A673 (cell line): ENCODE measurements around the gene ACRBP. TPM values are rescaled to one million over a fixed set of nuclear protein-coding genes. Genes with fewer than 3 reads are reported as not detected.
A peak's percentile ranks its signal among the peaks of the same experiment; 100 is the strongest.

ENCODE experiments used
- BruUV-seq: library from RNA; stranded (reverse); fragments of 400-500 nt; replicated peaks from 2 replicates; lab custom pipeline; 2021; lab: Mats Ljungman, UMichigan
- CTCF ChIA-PET: fragments of 300-600 bp; sonication (Branson Sonifier 250); formaldehyde crosslinking; loops from one replicate; lab custom pipeline; 2022; ENCODE audit warnings: antibody characterized with exemption; lab: Charles Lee
- POLR2A ChIA-PET: fragments of 300-600 bp; sonication (Branson Sonifier 250); formaldehyde crosslinking; loops from one replicate; lab custom pipeline; 2022; ENCODE audit warnings: antibody characterized with exemption; ENCODE audit not compliant: low non-redundant PET; lab: Charles Lee
- DNase-seq: peaks from one replicate; pipeline ENCODE4 v3.0.0-alpha.2; 2015; ENCODE audit warnings: low spot score
- H3K27ac ChIP-seq: fragments of 200-600 bp; sonication (generic); 2 replicates; pipeline ENCODE4 v1.5.1; 2016; ENCODE audit warnings: mixed run types, low read depth, mild to moderate bottlenecking, mixed read lengths, antibody characterized with exemption, low read length; ENCODE audit not compliant: poor library complexity, severe bottlenecking
- H3K27me3 ChIP-seq: fragments of 200-600 bp; sonication (generic); replicated peaks from 2 replicates; pipeline ENCODE4 v1.6.1; 2017; ENCODE audit warnings: mixed run types, low read depth, mild to moderate bottlenecking, mixed read lengths, antibody characterized with exemption, low read length; ENCODE audit not compliant: insufficient read depth, poor library complexity
- H3K36me3 ChIP-seq: fragments of 200-600 bp; sonication (generic); 2 replicates; pipeline ENCODE4 v1.6.1; 2016; ENCODE audit warnings: mixed run types, mild to moderate bottlenecking, mixed read lengths, antibody characterized with exemption, low read length; ENCODE audit not compliant: insufficient read depth, poor library complexity, severe bottlenecking
- H3K4me1 ChIP-seq: fragments of 200-600 bp; sonication (generic); 2 replicates; pipeline ENCODE4 v1.6.1; 2017; ENCODE audit warnings: mixed run types, mild to moderate bottlenecking, mixed read lengths, antibody characterized with exemption, low read length; ENCODE audit not compliant: insufficient read depth, poor library complexity, severe bottlenecking
- H3K4me3 ChIP-seq: fragments of 200-600 bp; sonication (generic); 2 replicates; pipeline ENCODE4 v1.5.1; 2016; ENCODE audit warnings: low read depth, mixed run types, mild to moderate bottlenecking, mixed read lengths, low read length; ENCODE audit not compliant: poor library complexity, severe bottlenecking
- H3K9me3 ChIP-seq: fragments of 200-600 bp; sonication (generic); 2 replicates; pipeline ENCODE4 v1.6.1; 2016; ENCODE audit warnings: mixed run types, low read depth, mild to moderate bottlenecking, mixed read lengths, antibody characterized with exemption, low read length; ENCODE audit not compliant: poor library complexity, severe bottlenecking
- CTCF ChIP-seq: fragments of 300-800, 200-600 bp; sonication (generic); conservative IDR thresholded peaks from 2 replicates; pipeline ENCODE4 v1.5.1; 2017; ENCODE audit warnings: low read depth, mild to moderate bottlenecking, antibody characterized with exemption, low read length, moderate library complexity, mixed read lengths
- EZH2 ChIP-seq: fragments of 200-600 bp; sonication (generic); IDR thresholded peaks from 2 replicates; pipeline ENCODE4 v1.6.1; 2017; ENCODE audit warnings: borderline replicate concordance, low read depth, mild to moderate bottlenecking, mixed read lengths, antibody characterized with exemption, low read length; ENCODE audit not compliant: poor library complexity, severe bottlenecking
- intact Hi-C: fragments of 100-400 bp; cut with micrococcal nuclease; formaldehyde crosslinking; loops from one replicate; pipeline ENCODE4 v1.10.0; 2022; ENCODE audit not compliant: unreplicated experiment
- total RNA-seq: library from RNA; stranded (reverse); gene quantifications from 2 replicates; pipeline ENCODE4 v1.2.3, GENCODE V29; 2021

Gene ACRBP
- total RNA-seq, 1 experiment from 2014 or later, result 3.0 TPM

GRCh38 chr12:6688999-6689882, 42.0 kb upstream of the ACRBP start, which contains the start of gene ZNF384:
Gene ZNF384, minus strand, starts transcription at chr12:6689375. Its CDS starts 9,855 bp downstream, at chr12:6679520.
- Histone ChIP-seq H3K4me3 (peak within 1 kb of the TSS; percentile 86), H3K27ac (peak within 1 kb of the TSS; percentile 100), H3K27me3 (no peaks in the 10 kb centered on the region), H3K4me1 (peaks cover 29% of the 10 kb centered on the region), H3K36me3 (no peaks in the 10 kb centered on the region), H3K9me3 (no peaks in the 10 kb centered on the region)
- CTCF ChIA-PET, result interaction anchor here (0.6 to 1.6 kb wide), 11 partner anchors 9 to 751 kb away, joined by 3 to 10 read pairs (median 4); partner anchors contain the start of genes COPS7A, MLF2 and PTMS
- peak; percentile 99 for DNase-seq
- POLR2A ChIA-PET, result interaction anchor here (0.5 to 1.4 kb wide), 14 partner anchors 11 to 424 kb away, joined by 3 to 20 read pairs (median 6); partner anchors contain the start of genes COPS7A, GAPDH, GPR162 and SPSB2
- TF ChIP-seq CTCF, result no peak
- no peak for TF ChIP-seq EZH2
- intact Hi-C loops, result loop anchor here (1.0 to 2.0 kb wide), 4 partner anchors 26 to 82 kb away; partner anchors contain the start of genes CHD4 and ING4
- no TSS peak for BruUV-seq

- H3K27ac ChIP-seq, result peak overlapping the region; percentile 100
- intact Hi-C loops, result loop anchor here (2.0 kb wide), 3 partner anchors 34 to 82 kb away; partner anchors contain the start of gene CHD4
- CTCF ChIA-PET, result interaction anchor here (0.8 to 1.6 kb wide), 4 partner anchors 9 to 75 kb away, joined by 3 to 9 read pairs (median 6); partner anchors contain the start of gene MLF2
- POLR2A ChIA-PET, result interaction anchor here (0.7 to 1.4 kb wide), 6 partner anchors 35 to 338 kb away, joined by 3 to 20 read pairs (median 6); partner anchors contain the start of genes COPS7A, GAPDH and SPSB2
- no peaks in the 10 kb centered on the region for H3K27me3 ChIP-seq
- H3K4me3 ChIP-seq, result peak overlapping the region; percentile 86
- BruUV-seq, result no TSS peak
- peaks cover 30% of the 10 kb centered on the region for H3K4me1 ChIP-seq
- H3K36me3 ChIP-seq, result no peaks in the 10 kb centered on the region
- TF ChIP-seq EZH2, result no peak
- H3K9me3 ChIP-seq, result no peaks in the 10 kb centered on the region
- no peak for DNase-seq
Measured at GRCh38 chr12:6688543-6688998, 41.3 kb upstream of the ACRBP start.

- Histone ChIP-seq H3K27ac (peak overlapping the region; percentile 11), H3K9me3 (no peaks in the 10 kb centered on the region), H3K36me3 (no peaks in the 10 kb centered on the region), H3K27me3 (no peaks in the 10 kb centered on the region), H3K4me1 (peaks cover 28% of the 10 kb centered on the region), H3K4me3 (no peak overlapping the region)
- intact Hi-C loops, result no loop called here
- no peak for DNase-seq
- POLR2A ChIA-PET, result no interaction called here
- CTCF ChIA-PET, result no interaction called here
- no peak for TF ChIP-seq CTCF
- no peak for TF ChIP-seq EZH2
- no TSS peak for BruUV-seq
Measured at GRCh38 chr12:6685814-6686213, 38.6 kb upstream of the ACRBP start.
